ENCODE results near the gene LRMDA.
A peak's percentile ranks its signal among the peaks of the same experiment; 100 is the strongest.

LRMDA gene

DNA sequence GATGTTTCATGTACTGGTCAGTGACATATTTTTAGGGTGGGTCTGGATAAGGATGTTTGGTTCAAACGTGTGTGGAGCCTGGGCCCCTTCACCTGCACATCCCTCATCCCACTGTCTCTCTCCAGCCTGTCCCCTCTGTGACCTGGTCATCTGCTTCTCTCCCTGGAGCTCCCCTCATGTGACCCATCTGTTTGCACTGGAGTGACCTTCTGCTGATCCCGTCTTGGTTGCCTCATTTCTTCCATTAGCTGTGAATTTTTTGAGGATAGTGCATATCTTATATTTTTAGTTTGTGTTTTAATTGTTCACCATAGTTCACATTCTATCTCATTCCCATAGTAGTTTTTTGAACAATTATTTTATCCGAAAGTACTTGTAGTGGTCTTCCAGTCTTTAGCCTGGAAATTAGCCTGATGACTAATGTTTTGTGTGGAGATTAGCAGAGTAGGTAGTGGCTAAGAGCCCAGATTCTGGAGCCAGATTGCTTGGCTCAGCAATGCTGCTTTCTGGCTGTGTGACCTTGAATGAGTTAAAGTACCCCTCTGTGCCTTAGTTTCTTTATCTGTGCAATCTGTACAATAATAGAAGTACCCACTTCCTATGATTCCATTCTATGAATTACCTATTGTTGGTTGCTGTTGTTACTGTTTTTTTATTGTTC is 224.5 kb downstream of the LRMDA start:
- peak; percentile 26 for DNase-seq (ENCODE audit: low read depth)
- H3K4me3 ChIP-seq (ENCODE audit: low read depth, low read length), result no peak overlapping the region
- TF ChIP-seq, protein P1, sequence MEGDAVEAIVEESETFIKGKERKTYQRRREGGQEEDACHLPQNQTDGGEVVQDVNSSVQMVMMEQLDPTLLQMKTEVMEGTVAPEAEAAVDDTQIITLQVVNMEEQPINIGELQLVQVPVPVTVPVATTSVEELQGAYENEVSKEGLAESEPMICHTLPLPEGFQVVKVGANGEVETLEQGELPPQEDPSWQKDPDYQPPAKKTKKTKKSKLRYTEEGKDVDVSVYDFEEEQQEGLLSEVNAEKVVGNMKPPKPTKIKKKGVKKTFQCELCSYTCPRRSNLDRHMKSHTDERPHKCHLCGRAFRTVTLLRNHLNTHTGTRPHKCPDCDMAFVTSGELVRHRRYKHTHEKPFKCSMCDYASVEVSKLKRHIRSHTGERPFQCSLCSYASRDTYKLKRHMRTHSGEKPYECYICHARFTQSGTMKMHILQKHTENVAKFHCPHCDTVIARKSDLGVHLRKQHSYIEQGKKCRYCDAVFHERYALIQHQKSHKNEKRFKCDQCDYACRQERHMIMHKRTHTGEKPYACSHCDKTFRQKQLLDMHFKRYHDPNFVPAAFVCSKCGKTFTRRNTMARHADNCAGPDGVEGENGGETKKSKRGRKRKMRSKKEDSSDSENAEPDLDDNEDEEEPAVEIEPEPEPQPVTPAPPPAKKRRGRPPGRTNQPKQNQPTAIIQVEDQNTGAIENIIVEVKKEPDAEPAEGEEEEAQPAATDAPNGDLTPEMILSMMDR (conservative IDR thresholded peaks at IDR 0.05; ENCODE audit: low read depth, low read length), result no peak

DNA sequence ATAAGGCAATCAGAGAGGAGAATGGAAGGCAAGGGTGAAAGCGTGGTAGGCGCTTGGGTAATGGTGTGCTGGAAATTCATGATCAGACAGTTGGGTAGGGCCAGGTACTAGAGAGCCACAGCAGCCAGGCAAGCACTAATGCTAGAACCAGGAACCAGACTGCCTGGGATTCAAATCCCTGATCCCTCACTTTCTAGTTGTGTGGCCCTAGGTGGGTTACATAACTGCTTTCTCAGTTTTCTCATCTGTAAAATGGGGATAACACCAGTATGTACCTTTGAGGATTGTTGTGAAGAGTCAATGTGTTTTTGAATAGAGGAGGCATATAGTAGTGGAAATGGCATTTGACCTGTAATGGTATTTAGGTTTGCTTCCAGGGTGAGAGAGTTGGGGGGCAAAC is 225.9 kb downstream of the LRMDA start:
- DNase-seq (ENCODE audit: low read depth), result no peak
- no peak overlapping the region for H3K4me3 ChIP-seq (ENCODE audit: low read depth, low read length)
- TF ChIP-seq, protein P1 (conservative IDR thresholded peaks at IDR 0.05; ENCODE audit: low read depth, low read length), result no peak

DNA sequence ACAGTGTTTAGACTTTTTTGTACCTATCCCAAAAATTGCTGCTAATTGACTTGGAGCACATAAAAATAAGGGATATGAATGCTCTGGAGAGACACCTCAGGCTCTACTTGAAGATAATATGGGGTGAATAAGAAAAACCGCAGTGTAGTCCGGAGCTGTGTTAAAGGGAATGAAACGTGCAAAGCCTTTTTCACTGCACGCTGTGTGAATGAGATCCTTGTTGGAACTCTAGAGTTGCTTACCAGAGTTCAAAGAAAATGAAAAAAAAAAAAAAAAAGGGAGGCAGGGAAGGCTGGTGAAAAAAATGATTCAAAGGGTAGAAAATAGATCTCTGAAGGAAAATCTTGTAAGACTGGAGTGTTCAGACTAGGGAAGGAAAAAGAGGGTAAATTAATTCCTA is 226.6 kb downstream of the LRMDA start:
- no peak for DNase-seq (ENCODE audit: low read depth)
- H3K4me3 ChIP-seq (ENCODE audit: low read depth, low read length), result no peak overlapping the region
- TF ChIP-seq, protein P1 (conservative IDR thresholded peaks at IDR 0.05; ENCODE audit: low read depth, low read length), result no peak

DNA sequence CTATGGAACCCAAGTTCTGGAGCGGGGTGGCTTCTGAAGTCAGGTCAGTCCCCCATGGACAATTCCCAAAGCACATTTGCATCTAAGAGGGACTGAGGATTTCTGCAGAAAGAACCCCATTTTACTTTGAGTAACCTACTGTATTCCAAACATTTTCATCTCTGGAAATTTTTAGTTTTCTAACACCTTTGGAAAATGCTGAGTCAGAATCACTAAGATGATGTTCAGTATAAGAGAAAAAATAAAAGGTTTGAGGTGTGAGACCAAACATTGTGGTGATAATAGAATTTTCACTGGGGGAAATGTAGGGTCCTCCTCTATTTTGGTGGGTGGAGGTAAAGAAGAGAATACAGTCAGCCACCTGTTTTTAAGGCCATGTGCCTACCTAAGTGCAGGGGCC is 227.1 kb downstream of the LRMDA start:
- TF ChIP-seq, protein P1 (conservative IDR thresholded peaks at IDR 0.05; ENCODE audit: low read depth, low read length), result no peak
- no peak for DNase-seq (ENCODE audit: low read depth)
- H3K4me3 ChIP-seq (ENCODE audit: low read depth, low read length), result no peak overlapping the region

DNA sequence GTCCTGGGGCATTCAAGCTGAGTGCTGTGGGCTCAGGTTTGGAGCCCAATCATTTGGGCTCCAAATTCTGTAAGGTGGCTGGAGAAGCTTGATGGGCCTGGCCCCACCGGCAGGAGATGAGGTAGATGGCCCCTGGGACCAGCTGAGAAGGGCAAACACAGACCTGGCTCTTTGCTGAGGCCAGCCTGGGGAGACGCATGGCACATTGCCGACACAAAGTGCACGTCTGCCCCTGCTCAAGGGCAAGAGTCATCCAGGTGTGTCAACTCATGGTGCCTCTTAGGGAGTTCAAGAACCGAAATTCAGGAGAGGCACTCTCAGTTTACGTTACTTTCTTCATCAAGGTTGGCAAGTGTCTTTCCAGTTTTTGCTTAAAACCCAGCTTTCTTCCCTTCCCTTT is 227.5 kb downstream of the LRMDA start:
- TF ChIP-seq, protein P1 (conservative IDR thresholded peaks at IDR 0.05; ENCODE audit: low read depth, low read length), result no peak
- H3K4me3 ChIP-seq (ENCODE audit: low read depth, low read length), result no peak overlapping the region
- no peak for DNase-seq (ENCODE audit: low read depth)

DNA sequence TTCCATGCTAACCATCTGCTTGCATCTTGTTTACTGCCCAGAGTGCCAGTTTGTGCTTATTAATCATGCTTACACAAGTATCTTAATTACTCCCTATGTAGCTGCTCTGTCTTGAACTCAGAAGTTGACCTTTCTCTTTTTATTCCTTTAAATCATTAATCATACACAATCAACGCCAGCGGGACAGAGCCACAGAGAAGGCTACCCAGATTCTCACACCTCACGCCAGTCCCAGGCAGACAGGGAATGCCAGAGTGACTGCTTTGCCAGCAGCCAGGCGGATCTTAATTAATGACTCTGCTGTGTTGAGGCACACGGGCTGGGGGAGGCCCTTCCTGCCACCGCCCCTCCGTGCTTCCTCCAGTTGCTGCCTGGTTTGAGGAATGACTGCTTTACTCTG is 229.4 kb downstream of the LRMDA start:
- H3K4me3 ChIP-seq (ENCODE audit: low read depth, low read length), result no peak overlapping the region

DNA sequence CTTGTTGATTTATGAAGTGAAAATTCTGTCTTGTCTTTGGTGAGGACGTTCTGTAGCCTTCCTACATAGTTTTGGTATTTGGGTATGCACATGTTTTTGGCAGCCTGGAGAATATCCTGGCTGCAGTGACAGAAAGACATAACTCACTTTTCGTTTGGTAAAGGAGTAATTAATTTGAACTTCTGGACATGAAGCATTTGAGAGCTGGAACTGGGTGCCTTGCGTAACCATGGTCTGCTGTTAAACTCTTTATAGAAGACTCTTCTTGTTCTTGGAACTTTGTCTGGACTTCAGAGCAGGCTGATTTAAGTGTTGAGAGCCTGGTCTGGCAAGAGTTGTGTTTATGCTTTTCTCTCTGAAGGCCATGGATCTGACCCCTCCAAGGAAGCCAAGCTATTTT is 231.3 kb downstream of the LRMDA start:
- TF ChIP-seq, protein P1 (conservative IDR thresholded peaks at IDR 0.05; ENCODE audit: low read depth, low read length), result no peak
- H3K4me3 ChIP-seq (ENCODE audit: low read depth, low read length), result no peak overlapping the region
- DNase-seq (ENCODE audit: low read depth), result peak; percentile 25

More for the DNA sequence above, 229.4 kb downstream of the LRMDA start:
- no peak for DNase-seq (ENCODE audit: low read depth)
- TF ChIP-seq, protein P1 (conservative IDR thresholded peaks at IDR 0.05; ENCODE audit: low read depth, low read length), result no peak
